A673 (cell line): ENCODE data around the gene OR4E2.

ENCODE experiments used
- EZH2 ChIP-seq: fragments of 200-600 bp; sonication (generic); IDR thresholded peaks from 2 replicates; pipeline ENCODE4 v1.6.1; 2017; ENCODE audit warnings: borderline replicate concordance, low read depth, mild to moderate bottlenecking, mixed read lengths, antibody characterized with exemption, low read length; ENCODE audit not compliant: poor library complexity, severe bottlenecking
- TF ChIP-seq, protein P1 (sequence below): fragments of 300-800, 200-600 bp; sonication (generic); conservative IDR thresholded peaks from 2 replicates; pipeline ENCODE4 v1.5.1; 2017; ENCODE audit warnings: low read depth, mild to moderate bottlenecking, antibody characterized with exemption, low read length, moderate library complexity, mixed read lengths

DNA sequence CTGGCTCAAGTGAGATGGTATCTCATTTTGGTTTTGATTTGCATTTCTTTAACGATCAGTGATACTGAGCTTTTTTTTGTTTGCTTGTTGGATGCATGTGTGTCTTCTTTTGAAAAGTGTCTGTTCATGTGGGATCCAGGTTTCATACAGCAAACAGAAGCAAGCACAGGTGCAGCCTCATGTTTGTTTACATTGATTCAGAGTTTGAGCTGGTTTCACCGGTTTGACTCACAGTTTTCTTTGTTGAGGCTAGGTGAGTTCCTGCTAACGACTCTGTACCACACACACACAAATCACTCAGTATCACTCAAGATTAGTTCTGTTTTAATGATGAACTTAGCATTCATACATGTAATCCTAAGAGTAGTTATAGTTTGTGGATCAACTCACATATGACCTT is 22.6 kb upstream of the OR4E2 start:
- TF ChIP-seq, protein P1, sequence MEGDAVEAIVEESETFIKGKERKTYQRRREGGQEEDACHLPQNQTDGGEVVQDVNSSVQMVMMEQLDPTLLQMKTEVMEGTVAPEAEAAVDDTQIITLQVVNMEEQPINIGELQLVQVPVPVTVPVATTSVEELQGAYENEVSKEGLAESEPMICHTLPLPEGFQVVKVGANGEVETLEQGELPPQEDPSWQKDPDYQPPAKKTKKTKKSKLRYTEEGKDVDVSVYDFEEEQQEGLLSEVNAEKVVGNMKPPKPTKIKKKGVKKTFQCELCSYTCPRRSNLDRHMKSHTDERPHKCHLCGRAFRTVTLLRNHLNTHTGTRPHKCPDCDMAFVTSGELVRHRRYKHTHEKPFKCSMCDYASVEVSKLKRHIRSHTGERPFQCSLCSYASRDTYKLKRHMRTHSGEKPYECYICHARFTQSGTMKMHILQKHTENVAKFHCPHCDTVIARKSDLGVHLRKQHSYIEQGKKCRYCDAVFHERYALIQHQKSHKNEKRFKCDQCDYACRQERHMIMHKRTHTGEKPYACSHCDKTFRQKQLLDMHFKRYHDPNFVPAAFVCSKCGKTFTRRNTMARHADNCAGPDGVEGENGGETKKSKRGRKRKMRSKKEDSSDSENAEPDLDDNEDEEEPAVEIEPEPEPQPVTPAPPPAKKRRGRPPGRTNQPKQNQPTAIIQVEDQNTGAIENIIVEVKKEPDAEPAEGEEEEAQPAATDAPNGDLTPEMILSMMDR = no peak
- TF ChIP-seq EZH2 = no peak
